C4-2B (cell line): ENCODE results near the gene ZBTB24.

ENCODE experiments used
- CTCF ChIP-seq: fragments of 450-650 bp; conservative IDR thresholded peaks from 2 replicates; pipeline ENCODE4 v1.5.1; 2017; ENCODE audit warnings: mild to moderate bottlenecking
- ZFX ChIP-seq: fragments of 450-650 bp; IDR thresholded peaks from 2 replicates; pipeline ENCODE4 v1.6.1; 2017

- TF ChIP-seq CTCF: no peak
- TF ChIP-seq ZFX: no peak
These were observed 39.5 kb downstream of the ZBTB24 start for GRCh38 chr6:109443425-109443950.
